SKM-1 (cell line): ENCODE results near the gene KLK6.

ENCODE experiments used
- DNase-seq: peaks from one replicate; lab custom pipeline; 2025; ENCODE audit not compliant: unreplicated experiment; lab: John Stamatoyannopoulos, UW

Gene KLK6

DNA sequence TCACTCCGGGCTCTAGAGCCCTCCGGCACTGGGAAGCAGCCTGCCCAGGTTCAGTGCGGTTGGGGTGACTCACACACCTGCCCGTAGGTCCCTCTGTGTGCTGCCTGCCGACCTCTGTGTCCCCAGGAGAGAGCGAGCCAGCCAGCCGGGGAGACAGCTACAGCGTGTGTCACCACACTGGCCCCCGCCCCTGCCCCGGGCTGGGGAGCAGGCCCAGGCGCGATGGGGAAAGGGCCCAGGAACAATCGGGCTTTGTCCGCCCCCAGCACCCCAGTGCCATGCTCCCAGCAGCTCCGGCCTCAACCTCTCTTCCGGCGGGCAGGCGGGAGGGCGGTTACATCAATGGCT lies at the start of gene KLK6:
Gene KLK6, minus strand, starts transcription at position 179 of the 348 bp plus-strand sequence. CDS start 1,487 bp downstream, outside the sequence.
- no peak for DNase-seq

DNA sequence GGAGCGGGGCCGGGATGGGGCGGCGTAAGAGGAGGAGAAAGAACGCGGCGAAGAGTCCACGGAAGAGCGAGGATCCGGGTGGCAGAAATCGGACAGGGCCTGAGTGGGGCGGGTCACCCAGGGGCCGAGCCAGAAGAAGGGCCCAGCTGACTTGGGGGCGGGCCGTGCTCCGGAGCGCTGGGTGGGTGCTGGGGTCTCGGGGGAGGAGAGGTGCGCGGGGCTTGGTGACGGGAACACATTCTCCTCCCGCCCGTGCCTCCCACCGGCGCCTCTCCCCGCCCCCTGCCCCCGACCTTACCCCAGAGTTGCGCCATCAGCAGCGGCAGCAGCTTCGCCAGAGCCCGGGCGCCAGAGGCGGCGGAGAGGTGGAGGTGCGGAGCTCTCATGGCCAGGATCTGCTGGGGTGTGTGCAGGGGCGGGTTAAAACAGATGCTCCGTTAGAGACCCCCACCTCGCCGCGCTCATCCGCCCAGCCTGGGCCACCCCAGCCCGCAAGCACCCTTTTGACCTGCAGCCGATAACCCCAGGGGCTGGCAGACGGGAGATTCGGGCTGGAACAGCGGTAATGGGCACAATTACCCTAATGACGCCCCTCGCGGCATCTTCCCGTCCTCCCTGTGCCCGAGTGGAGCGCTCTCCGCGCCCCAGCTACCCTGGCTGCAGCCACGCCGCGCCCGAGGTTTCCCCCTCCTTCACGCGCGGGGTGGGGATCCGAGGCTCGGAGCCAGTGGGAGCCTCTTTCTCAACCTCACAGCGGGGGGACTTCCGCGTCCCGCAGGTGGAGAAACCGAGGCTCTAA lies 49.6 kb upstream of the KLK6 start:
- no peak for DNase-seq

DNA sequence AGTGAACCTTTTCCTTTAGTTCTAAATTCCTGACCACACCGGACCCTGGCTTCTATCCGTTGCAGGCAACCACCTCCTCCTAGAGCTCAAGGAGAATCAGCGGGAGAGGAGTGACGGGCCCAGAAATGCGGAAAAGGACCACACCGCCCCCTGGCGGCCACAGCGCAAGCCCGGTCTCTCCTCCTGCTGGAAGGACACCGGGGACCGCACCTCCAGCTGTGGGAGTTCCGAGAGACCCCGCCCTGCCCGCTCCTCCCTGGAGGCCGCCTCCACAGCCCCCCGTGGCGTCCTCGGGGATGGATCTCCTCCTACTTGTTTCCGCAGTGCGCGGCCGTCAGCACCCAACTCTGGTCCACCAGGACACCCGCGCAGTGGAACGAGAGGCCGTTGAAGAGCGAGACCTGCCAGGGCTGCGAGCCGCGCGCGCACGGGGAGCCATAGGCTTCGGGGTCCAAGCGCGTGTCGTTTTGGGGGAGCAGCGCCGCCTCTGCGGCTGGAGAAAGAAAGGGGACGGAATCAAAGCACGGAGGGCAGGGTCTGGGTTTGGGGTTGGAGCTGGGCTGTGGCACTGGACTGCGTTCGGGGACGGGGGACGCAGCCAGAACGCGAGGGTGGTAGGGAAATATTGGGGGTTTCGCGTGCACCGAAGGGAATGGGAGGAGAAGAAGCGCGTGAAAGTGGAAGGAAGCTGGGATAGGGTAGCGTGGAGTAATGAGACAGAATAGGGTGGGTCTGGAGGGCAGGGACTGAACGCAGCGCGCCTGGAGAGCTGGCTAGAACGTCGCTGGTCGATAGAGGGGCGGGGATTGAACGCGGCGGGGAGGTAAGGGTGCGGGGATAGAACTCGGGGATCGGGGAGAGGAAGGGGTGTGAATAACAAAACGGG lies 47.6 kb upstream of the KLK6 start:
- no peak for DNase-seq

DNA sequence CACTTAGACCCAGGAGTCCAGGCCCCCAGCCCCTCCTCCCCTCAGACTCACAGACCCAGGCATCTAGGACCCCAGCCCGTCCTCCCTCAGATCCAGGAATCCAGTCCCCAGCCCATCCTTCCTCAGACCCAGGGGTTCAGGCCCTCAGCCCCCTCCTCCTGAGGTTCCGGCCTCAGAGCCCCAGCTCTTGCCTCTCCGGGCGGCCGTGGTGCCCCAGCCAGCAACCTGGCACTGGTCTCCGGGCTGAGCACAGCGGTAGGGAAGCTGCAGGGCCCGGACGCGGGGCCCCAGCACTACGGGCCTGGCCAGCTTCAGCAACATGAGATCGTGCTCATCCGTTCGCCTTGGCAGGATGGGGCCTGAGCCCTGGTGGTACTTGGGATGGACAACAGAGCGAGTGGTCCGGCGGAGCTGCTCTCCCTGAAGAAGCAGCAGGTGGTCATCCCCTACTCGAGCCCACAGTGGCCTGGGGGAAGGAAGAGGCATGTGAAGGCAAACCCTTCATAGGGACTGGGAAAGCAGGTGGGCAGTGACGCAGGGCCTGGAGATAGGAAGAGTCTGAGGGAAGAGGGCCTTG lies 46.4 kb upstream of the KLK6 start:
- no peak for DNase-seq

DNA sequence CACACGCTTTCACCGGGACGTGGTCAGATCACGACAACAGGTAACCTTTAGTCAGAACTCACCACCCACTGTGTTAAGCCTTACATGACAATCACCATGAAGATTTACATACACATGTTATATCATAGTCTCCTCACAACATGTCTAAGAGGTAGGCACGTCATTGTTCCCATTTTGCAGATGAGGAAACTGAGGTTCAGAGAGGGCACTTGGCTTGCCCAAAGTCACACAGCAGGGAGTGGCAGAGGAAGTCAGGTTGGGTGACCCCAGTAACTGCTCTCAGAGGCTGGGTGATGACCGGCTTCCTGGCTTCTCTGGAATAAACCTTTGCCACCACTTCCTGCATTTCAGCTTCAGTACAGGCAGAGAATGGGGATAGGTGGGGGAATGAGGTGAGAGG lies 44.9 kb upstream of the KLK6 start:
- no peak for DNase-seq

DNA sequence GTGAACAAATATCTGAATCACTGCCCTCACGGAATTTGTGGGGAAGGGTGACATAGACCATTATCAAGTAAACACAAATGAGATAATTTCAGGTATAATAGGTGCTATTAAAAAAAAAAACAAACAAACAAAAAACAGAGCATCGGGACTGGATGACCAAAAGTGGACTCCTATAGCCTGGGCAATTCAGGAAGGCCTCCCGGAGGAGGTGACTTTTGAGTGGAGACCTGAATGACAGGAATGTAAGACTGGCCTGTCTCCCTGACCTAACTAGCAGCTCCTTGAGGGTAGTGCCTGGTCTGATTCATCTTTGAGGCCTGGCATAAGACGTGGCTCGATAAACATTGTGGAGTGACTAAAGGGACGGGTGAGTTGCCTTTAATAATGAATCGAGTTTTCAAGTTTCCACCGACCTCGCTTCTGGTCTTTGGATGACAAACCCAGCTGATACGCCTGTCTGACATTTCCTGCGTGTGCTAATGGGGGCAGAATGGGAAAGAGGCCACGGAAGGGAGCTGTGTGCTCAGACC lies 43.3 kb upstream of the KLK6 start:
- no peak for DNase-seq

DNA sequence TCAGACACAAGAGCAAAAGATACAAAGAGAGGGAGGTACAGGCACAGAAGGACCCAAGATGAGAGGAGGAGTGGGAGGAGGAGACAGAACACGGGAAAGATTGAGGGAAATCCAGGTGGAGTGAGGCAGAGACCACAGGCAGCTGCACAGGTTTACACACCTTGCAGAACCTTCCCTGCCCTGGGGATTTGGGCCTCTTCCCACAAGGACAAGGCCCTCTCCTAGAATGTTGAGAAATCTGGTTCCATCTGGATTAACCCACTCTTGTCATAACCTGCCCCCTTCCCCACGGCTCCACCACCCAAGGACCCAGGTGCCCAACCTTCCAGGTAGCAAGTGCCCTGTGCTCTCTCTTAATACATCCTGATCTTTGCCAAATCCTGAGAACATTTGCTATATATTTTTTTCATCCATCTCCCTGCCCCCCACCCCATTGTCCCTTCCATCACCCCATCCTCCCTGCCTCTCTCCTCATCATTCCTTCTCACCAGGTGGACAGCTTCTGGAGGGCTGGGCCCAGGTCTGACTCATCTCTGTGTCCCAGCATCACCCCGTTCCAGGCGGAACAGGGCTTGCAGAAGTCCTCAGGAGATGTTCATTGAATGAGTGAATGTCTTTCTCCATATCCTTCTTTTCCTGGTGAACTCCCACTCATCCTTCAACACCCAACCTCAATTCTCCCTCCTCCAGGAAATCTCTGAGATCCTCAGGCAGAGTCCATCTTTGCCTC lies 40.8 kb upstream of the KLK6 start:
- DNase-seq, result no peak

DNA sequence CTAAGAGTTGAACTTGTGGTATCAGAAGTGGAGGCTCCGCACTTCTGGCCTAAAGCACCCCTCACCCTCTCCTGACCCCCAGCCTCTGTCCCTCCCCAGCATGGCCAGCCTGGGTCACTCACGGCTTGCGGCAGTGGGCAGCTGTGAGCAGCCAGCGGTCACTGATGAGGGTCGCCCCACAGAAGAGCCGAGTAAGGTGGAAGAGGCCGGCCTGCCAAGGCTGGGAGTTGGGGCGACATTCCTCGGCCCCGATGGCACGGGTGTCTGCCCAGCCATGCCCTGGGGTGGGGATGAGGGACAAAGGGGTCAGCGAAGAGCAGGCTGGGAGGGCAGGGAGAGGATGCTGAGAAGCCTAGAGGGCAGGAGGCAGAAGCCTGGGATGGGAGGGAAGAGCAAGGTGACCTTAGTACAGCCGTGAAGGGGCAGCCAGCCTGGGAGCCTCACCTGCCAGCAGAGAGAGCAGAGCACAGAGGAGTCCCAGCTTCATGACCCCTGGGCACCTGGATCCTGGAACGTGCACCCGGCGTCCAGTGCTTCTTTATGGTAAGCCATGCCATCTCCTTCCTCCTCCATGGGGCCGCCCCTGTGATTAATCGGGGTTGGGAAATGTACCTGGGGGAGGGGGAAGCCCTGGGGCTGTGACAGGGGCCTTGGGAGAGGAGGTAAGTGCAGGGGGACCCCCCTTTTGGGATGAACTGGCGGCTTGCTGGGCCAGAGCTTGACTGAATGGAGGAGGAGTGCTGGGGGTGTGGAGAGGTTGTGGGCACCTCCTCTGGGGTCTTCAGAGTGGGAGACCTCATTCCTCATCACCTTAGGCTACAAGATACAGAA lies 39.9 kb upstream of the KLK6 start:
- DNase-seq, result no peak

DNA sequence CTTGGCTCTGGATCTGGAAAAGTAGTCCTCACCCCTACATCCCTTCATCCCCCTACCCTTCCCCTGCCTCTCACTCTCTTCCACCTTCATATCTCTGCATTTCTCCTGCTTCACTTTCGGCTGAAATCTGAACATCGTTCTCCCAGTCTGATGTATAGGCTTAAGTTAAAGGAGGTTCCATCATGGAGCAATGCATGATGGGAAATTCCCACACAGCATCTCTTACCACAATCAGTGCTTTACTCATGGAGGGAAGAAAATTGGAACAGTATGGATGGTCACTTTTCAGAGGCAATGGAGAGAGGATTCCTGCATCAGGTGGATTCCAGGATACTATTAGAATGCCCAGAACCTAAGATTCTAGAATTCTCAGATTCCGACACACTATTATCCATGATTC lies 38.1 kb upstream of the KLK6 start:
- DNase-seq, result no peak

DNA sequence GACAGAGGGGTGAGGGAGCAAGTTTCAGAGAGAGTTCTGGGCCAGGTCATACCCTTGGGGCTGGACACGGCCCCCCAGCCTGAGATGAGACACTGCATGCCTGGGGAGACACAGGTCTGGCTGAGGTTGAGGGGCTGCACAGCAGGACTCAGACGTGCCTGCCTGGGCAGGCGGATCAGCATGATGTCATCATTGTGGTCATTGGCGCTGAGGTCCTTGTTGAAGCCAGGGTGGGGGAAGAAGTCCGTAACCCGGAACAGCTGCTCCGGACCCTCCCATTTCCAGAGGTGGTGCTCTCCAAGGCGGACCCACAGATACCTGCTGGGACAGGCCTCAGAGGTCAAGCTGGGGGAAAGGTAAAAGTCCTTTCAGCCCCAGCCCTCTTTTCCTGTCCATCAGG lies 37.0 kb upstream of the KLK6 start:
- no peak for DNase-seq

DNA sequence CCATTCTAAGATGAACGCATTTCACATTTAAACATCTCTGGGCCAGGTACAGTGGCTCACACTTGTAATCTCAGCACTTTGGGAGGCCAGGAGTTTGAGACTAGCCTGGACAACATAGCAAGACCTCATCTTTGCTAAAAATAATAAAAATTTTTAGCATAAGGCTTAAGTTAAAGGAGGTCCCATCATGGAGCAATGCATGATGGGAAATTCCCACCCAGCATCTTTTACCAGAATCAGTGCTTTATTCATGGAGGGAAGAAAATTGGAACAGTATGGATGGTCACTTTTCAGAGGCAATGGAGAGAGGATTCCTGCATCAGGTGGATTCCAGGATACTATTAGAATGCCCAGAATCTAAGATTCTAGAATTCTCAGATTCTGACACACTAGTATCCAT lies 35.9 kb upstream of the KLK6 start:
- DNase-seq, result no peak

DNA sequence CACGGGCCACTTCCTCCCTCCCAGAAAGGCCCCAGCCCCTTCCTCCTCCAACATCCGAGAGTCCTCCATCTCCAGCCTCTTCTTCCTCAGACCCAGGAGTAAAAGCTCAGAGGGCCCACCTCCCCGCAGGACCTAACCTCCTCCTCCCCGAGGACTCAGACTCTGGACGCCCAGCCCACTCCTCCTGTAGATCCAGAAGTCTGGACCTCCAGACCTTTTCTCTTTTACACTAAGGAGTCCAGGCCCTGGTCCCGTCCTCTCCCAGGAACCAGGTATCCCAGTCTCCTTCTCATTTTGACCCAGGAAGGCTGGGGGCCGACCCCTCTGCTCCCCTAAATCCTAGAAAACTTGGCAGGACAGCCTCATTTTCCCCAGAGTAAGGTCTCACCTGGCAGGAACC lies 33.9 kb upstream of the KLK6 start:
- DNase-seq, result no peak

DNA sequence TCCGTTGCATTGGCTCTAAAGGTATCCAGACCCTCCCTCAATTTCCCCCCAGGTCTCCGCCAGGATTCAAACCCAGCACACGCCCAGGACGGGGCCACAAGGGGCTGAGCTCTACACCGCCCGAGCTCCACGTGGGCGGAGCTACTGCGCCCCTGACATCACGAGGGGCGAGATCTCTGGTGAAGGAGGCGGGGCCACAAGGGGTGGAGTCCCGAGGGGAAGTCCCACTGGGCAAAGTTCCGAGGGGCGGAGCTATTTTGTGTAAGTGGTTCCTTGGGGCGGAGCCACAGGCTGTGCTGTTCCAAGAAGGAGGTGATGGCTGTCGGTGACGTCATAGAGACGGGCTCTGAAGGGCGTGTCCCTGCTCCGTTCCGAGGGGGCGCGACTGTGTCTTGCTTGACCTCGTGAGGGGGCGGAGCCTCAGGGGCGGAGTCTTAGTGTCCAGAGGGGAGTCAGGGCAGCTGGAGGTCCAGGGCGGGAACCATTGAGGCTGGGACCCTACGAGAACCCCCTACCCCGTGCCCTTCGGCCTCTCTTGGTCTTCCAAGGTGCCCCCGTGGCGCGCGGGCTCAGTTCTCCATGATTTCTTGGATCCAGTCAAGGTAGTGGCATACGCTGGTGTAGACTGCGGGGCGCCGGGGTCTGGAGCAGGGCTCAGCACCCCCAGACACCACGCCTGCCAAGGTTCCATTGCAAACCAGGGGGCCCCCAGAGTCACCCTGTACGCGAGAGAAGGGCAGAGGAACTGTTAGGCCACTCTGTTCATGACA lies 33.3 kb upstream of the KLK6 start:
- DNase-seq, result no peak

DNA sequence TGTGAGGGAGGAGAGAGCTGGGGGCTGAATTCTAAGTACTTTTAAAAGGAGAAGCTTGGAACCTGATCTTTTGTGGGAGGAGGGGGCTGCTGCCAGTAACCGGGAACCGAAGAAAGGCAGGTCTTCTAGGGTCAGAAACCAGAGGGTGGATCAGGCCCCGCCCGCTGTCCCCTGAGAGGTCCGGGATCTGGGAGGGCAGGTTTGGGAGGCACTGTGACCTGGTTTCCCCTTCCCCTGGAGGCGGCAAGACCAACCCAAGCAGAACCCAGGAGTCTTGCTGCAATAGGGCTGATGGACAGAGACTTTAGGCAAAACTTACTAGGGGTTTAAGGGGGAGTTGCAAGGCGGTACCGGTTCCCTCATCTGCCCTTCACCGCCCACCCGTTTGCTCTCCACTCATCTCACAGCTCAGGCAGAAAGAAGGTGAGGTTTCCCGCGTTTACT lies 32.7 kb upstream of the KLK6 start:
- DNase-seq, result no peak

DNA sequence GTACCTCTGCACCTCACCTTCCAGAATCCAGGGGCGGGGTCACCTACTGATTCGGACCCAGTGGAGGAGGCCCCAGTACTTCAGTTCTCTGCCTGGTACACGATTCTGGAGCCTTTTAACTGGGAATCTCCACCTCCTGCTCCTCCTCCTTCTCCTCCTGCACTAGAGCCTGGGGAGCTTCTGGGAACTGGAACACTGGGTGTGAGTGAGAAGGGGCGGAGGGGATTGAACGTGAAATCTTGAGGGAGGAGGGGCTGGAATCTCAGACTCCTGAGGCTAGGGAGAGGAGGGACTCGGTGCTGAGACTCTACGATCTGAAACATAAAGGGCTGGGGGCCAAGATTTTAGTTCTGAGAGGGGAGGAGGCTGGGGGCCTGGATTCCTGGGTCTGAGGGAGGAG lies 32.1 kb upstream of the KLK6 start, which contains the start of gene KLK8:
Gene KLK8, minus strand, starts transcription at position 90 of the 400 bp plus-strand sequence. CDS start 437 bp downstream, outside the sequence.
- DNase-seq, result no peak

DNA sequence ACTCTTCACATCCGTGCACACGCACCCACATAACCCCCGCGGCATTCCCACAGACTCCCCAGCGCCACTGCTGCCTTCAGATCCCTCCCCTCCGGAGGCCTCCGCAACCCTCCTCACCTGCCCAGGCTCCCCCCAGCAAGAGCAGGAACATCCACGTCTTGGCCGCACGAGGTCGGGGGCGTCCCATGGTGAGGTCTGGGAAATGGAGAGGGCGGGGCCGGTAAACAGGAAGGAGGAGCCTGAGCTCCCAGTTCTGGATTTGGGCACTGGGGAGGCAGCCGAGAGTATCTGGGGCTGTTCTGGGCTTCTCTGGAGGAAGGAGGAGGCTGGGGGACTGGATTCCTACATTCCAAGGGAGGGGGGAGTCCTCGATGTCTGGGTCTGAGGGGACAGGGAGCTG lies 31.6 kb upstream of the KLK6 start:
- DNase-seq, result no peak

DNA sequence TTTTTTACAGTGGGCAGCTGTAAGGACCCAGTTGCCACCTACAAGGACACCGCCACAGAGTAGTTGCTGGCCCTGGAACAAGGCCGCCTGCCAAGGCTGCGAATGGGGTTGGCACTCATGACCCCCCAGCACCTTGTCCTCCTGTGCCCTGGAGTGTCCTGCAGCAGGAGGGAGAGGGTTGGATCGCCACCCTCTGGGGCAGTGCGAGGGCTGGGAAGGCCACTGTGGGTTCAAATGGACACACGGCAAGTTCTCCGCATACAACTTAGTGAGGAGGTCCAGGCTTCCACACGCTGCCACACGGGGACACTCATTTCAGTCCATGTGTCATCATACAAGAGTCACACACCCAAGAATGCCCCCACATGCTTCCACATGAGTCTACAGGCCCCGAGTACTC lies 31.0 kb upstream of the KLK6 start:
- DNase-seq, result no peak

DNA sequence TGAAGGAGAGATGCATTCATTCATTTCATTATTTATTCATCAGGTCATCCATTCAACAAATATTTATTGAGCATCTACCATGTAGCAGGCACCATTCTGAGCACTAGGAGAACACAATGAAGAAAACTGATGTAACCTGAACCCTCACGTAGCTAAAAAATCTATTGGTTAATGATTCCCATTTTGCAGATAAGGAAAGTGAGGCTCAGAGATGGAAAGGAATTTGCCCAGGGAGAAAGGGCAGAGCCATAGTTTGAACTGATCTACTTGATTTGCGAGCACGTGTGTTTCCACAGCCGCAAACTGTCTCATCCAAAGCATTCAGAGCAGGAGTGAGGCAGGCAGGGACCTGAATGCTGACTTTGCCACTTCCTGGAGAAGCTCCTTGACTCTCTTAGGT lies 29.3 kb upstream of the KLK6 start:
- no peak for DNase-seq

DNA sequence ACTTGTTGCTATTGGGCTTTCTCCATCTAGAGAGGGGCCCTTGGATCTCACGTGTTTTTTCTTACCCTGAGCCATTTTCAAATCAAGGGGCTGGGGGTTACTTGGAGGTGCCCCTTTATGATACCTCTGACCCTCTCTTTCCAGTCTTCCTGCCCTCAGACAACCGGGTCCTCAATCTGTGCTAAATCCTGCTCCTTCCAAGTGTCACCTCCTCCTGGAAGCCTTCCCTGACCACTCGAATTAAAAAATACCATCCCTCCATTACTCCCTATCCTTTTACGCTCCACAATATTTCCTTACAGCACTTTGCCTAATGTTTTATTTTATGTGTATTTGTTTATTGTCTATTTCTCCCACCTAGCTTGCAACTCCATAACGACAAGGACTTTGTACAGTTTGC lies 28.7 kb upstream of the KLK6 start:
- no peak for DNase-seq
